ENCODE results near the gene RNF222.
A peak's percentile ranks its signal among the peaks of the same experiment; 100 is the strongest.

RNF222 gene

DNA sequence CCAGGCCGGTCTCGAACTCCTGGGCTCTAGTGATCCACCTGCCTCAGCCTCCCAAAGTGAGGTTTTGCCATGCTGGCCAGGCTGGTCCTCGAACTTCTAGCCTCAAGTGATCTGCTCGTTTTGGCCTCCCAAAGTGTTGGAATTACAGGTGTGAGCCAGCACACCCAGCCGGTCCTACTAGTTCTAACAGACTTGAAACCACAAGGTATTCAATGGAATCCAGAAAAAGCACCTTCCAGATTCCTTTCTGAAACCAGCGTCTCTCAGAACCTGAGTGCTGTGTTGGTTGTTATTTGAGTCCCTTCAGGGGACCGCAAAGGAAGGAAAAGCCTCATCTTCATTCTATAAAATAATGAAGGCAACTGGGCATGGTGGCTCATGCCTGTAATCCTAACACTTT, 25.2 kb downstream of the RNF222 start:
- Histone ChIP-seq H3K9me3 (no peaks in the 10 kb centered on the region), H3K36me3 (peaks cover 43% of the 10 kb centered on the region), H3K4me3 (no peak overlapping the region), H3K4me2 (no peak overlapping the region), H3K9ac (no peak overlapping the region), H3K4me1 (peaks cover 19% of the 10 kb centered on the region), H4K20me1 (peaks cover 8% of the 10 kb centered on the region), H3K27me3 (no peaks in the 10 kb centered on the region), H3K27ac (no peak overlapping the region)
- TF ChIP-seq Cebpa-rat (IDR thresholded peaks at IDR 0.05), result no peak

DNA sequence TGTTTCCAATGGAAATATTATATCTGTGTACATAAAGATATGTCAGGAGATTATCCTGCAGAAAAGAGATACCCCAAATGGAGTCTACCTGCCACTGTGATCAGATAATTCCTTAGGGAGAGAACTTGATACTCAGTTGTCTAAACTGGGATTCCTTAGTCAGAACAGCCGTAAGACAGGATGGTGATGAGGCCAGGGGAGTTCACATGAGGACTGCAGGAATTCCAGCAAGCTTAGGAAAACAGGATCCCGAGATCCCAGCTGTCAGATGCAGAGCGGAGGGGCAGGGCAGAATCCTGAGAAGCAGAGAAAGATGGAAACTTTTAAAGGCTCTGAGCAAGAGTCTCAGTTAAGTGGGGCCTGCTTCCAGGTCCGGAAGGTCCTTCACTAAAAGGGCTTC, 25.8 kb downstream of the RNF222 start:
- peaks cover 2% of the 10 kb centered on the region for H4K20me1 ChIP-seq
- no peak overlapping the region for H3K27ac ChIP-seq
- no peak overlapping the region for H3K4me2 ChIP-seq
- H3K27me3 ChIP-seq, result no peaks in the 10 kb centered on the region
- H3K9ac ChIP-seq, result no peak overlapping the region
- no peak for TF ChIP-seq Cebpa-rat (IDR thresholded peaks at IDR 0.05)
- peaks cover 36% of the 10 kb centered on the region for H3K36me3 ChIP-seq
- no peaks in the 10 kb centered on the region for H3K9me3 ChIP-seq
- H3K4me3 ChIP-seq, result no peak overlapping the region
- H3K4me1 ChIP-seq, result peaks cover 13% of the 10 kb centered on the region

DNA sequence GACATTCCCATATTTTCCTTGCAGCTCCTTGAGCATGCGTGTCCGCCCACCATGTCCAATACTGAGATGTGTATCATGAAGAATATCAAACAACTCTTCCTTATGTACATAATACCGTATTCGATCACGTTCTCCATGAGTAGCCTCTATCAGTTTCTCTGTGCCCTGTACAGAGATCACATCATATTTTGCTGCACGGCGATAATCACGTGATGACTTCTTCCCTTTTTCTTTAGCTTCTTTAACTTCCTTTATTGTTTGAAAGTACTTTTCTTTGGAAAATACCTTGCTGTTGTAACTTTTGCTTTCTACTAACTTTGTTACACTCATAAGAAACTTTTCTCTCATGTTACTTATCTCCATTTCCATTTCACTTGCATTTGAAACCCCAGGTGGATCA, 27.7 kb downstream of the RNF222 start:
- Histone ChIP-seq H3K9ac (no peak overlapping the region), H3K36me3 (peaks cover 43% of the 10 kb centered on the region), H4K20me1 (no peaks in the 10 kb centered on the region), H3K27ac (no peak overlapping the region), H3K9me3 (no peaks in the 10 kb centered on the region), H3K4me3 (no peak overlapping the region), H3K27me3 (no peaks in the 10 kb centered on the region), H3K4me1 (peaks cover under 1% of the 10 kb centered on the region; the same call in 1 of the 2 replicates), H3K4me2 (no peak overlapping the region)
- no peak for TF ChIP-seq Cebpa-rat (IDR thresholded peaks at IDR 0.05)

DNA sequence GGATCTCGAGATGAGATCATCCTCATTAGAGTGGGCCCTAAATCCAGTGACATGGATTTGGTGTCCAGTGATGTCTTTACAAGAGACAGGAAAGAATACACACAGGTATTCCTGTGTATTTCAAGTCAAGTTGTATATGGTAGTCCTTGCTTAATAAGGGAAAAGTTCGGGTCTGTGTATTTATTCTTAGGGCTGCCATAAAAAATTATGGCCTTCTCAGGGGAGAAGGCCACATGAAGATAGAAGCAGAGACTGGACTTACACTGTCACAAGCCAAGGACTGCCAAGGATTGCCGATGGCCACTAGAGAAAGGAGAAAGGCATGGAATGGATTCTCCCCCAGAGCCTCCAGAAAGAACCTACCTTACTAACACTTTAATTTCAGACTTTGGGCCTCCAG, 29.4 kb downstream of the RNF222 start:
- Histone ChIP-seq H3K36me3 (peaks cover 51% of the 10 kb centered on the region), H3K27me3 (no peaks in the 10 kb centered on the region), H3K4me2 (no peak overlapping the region), H3K4me1 (no peaks in the 10 kb centered on the region), H3K27ac (no peak overlapping the region), H4K20me1 (no peaks in the 10 kb centered on the region), H3K4me3 (no peak overlapping the region), H3K9me3 (no peaks in the 10 kb centered on the region), H3K9ac (no peak overlapping the region)
- no peak for TF ChIP-seq Cebpa-rat (IDR thresholded peaks at IDR 0.05)

- Histone ChIP-seq H3K9ac (no peak overlapping the region), H3K4me1 (no peaks in the 10 kb centered on the region), H4K20me1 (no peaks in the 10 kb centered on the region), H3K4me3 (no peak overlapping the region), H3K9me3 (no peaks in the 10 kb centered on the region), H3K4me2 (no peak overlapping the region), H3K27me3 (no peaks in the 10 kb centered on the region), H3K36me3 (peaks cover 48% of the 10 kb centered on the region), H3K27ac (no peak overlapping the region)
- TF ChIP-seq Cebpa-rat (IDR thresholded peaks at IDR 0.05), result no peak
Observed at GRCh38 chr17:8366231-8366630, 31.4 kb downstream of the RNF222 start.

GRCh38 chr17:8365143-8365542, 32.5 kb downstream of the RNF222 start:
- Histone ChIP-seq H3K4me1 (peaks cover 10% of the 10 kb centered on the region), H3K27me3 (no peaks in the 10 kb centered on the region), H3K36me3 (peaks cover 40% of the 10 kb centered on the region), H3K9ac (no peak overlapping the region), H3K4me2 (no peak overlapping the region), H3K4me3 (no peak overlapping the region), H3K27ac (no peak overlapping the region), H4K20me1 (no peaks in the 10 kb centered on the region), H3K9me3 (no peaks in the 10 kb centered on the region)
- no peak for TF ChIP-seq Cebpa-rat (IDR thresholded peaks at IDR 0.05)

DNA sequence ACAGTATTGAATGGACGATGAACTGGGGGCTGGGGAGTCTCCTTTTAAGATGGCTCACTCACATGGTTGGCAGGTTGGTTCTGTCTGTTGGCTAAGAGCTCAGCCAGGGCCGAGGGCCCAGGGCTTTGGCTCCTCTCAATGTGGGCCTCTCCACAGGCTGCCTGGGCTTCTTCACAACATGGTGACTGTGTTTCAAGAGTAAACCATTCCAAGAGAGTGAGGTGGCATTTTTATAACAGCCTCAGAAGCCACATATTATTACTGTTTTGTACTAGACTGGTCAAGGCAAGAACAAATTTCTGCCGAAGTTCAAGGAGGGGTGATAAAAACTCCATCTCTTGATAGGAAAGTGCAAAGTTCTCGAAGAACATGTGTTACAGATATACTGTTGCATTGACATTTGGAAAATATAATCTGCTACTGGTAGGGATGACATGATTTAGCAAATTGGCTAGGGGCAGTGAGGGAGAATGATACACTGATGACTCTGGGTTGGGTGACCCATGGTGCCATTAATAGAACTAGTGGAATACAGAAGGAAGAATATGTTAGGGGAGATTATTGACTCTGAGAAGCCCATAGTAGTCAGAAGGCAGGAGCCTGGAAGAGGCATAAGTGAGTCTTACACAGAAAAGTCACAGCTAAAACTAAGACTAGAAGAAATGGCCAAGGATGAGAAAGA, 34.8 kb downstream of the RNF222 start:
- Histone ChIP-seq H4K20me1 (no peaks in the 10 kb centered on the region), H3K4me1 (peaks cover 20% of the 10 kb centered on the region), H3K27me3 (no peaks in the 10 kb centered on the region), H3K36me3 (peaks cover 18% of the 10 kb centered on the region; the same call in 1 of the 2 replicates), H3K4me2 (no peak overlapping the region), H3K9me3 (no peaks in the 10 kb centered on the region), H3K9ac (no peak overlapping the region), H3K27ac (no peak overlapping the region), H3K4me3 (no peak overlapping the region)
- no peak for TF ChIP-seq Cebpa-rat (IDR thresholded peaks at IDR 0.05)

DNA sequence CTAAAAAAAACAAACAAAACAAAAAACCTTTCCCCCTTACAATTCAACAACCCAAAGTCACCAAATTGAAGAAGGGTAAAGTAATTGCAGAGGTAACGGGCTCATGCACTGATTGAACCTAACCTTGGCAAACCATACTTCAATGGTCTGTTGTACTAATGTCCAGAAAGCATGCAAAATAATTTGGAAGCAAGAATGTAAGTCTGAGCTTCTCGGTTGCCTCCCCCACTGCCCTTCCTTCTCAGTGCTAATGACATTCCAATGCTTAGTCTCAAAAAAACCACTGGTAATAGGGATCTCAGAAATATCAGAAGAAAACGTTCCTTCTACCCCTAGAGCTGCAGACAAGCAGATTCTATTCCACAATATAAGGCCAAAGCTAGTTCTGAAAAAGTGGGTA, 36.9 kb downstream of the RNF222 start:
- H3K27ac ChIP-seq, result no peak overlapping the region
- no peak overlapping the region for H3K9ac ChIP-seq
- TF ChIP-seq Cebpa-rat (IDR thresholded peaks at IDR 0.05), result no peak
- H4K20me1 ChIP-seq, result no peaks in the 10 kb centered on the region
- no peak overlapping the region for H3K4me3 ChIP-seq
- no peak overlapping the region; the same call in 1 of the 2 replicates for H3K4me2 ChIP-seq
- no peaks in the 10 kb centered on the region for H3K27me3 ChIP-seq
- peaks cover 20% of the 10 kb centered on the region for H3K4me1 ChIP-seq
- H3K36me3 ChIP-seq, result peaks cover 18% of the 10 kb centered on the region; the same call in 1 of the 2 replicates
- 0 out of 2 replicates have a peak, but pooled peaks cover 5% of the 10 kb centered on the region for H3K9me3 ChIP-seq

- TF ChIP-seq Cebpa-rat (IDR thresholded peaks at IDR 0.05), result no peak
- H3K4me1 ChIP-seq, result peaks cover 20% of the 10 kb centered on the region
- no peak overlapping the region for H3K27ac ChIP-seq
- no peak overlapping the region for H3K4me3 ChIP-seq
- H3K27me3 ChIP-seq, result no peaks in the 10 kb centered on the region
- H3K4me2 ChIP-seq, result peak overlapping the region; percentile 66
- peaks cover 14% of the 10 kb centered on the region; the same call in 1 of the 2 replicates for H3K36me3 ChIP-seq
- no peaks in the 10 kb centered on the region for H4K20me1 ChIP-seq
- no peak overlapping the region for H3K9ac ChIP-seq
- 0 out of 2 replicates have a peak, but pooled peaks cover 5% of the 10 kb centered on the region for H3K9me3 ChIP-seq
Observed at GRCh38 chr17:8360260-8360659, 37.4 kb downstream of the RNF222 start.

- no peak overlapping the region for H3K9ac ChIP-seq
- H3K4me3 ChIP-seq, result no peak overlapping the region
- peaks cover 9% of the 10 kb centered on the region; the same call in 1 of the 2 replicates for H3K36me3 ChIP-seq
- peaks cover 20% of the 10 kb centered on the region for H3K4me1 ChIP-seq
- H3K9me3 ChIP-seq, result 0 out of 2 replicates have a peak, but pooled peaks cover 5% of the 10 kb centered on the region
- H3K27ac ChIP-seq, result 0 out of 2 replicates have a peak overlapping the region, but pooled peaks have one; percentile 1
- no peak for TF ChIP-seq Cebpa-rat (IDR thresholded peaks at IDR 0.05)
- H3K27me3 ChIP-seq, result no peaks in the 10 kb centered on the region
- no peaks in the 10 kb centered on the region for H4K20me1 ChIP-seq
- H3K4me2 ChIP-seq, result peak overlapping the region; percentile 66
Observed at GRCh38 chr17:8359769-8360168, 37.9 kb downstream of the RNF222 start.

All from BLaER1 (cell line).